Measurements from ENCODE around the gene PZP.
"Not testable (repeated sequence)": the region's sequence is repeated elsewhere in the genome, so short reads cannot be mapped to it uniquely, and the experiment has no call there.

PZP gene

GRCh38 chr12:9184276-9184675 is 23.9 kb downstream of the PZP start:
- no peak for DNase-seq (ENCODE audit: low read depth in 2 of 2, low spot score in 1 of 2)

DNA sequence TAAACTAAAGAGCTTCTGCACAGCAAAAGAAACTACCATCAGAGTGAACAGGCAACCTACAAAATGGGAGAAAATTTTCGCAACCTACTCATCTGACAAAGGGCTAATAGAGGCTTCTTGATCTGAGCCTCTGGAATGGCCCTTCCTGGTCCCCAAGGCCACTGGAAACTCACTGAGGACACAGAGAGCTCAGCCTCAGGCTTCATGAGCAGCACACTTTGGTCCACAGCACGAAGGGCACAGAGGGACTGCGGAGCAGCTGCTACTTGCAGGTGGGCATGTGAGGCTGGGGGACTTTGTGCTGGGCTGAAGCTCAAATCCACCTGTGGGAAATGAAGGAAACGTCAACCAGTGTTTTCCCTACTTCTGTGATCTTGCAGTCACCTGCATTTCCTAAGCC is 27.4 kb downstream of the PZP start:
- no peak for DNase-seq (ENCODE audit: low read depth in 2 of 2, low spot score in 1 of 2)

GRCh38 chr12:9179781-9180180 is 28.4 kb downstream of the PZP start:
- no peak for DNase-seq (ENCODE audit: low read depth in 2 of 2, low spot score in 1 of 2)

GRCh38 chr12:9169979-9170634 is 38.1 kb downstream of the PZP start:
- no peak for DNase-seq (ENCODE audit: low read depth in 2 of 2, low spot score in 1 of 2)

DNA sequence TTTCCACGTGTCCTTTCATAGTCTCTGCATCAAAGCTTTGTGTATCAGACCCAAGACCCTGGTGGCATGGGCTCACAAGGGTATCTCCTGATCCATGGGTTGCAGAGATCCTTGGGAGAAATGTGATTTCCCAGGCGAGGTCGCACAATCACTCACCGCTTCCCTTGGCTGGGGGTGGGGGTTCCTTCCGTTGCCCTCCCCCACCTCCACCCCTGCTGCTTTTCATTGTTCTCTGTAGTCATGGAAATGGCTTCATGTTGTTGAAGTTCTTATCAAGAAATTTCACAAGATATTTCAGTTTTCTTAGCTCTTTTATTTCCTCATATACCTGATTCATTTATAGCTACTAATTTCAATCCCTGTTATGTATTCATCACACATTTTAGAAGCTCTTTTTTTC is 40.9 kb downstream of the PZP start:
- not testable (repeated sequence) for DNase-seq (ENCODE audit: low read depth in 2 of 2, low spot score in 1 of 2)

- DNase-seq (ENCODE audit: low read depth in 2 of 2, low spot score in 1 of 2): no peak
Measured at GRCh38 chr12:9163392-9163791, 44.8 kb downstream of the PZP start.

GRCh38 chr12:9156119-9156518 is 52.1 kb downstream of the PZP start:
- no peak for DNase-seq (ENCODE audit: low read depth in 2 of 2, low spot score in 1 of 2)

DNA sequence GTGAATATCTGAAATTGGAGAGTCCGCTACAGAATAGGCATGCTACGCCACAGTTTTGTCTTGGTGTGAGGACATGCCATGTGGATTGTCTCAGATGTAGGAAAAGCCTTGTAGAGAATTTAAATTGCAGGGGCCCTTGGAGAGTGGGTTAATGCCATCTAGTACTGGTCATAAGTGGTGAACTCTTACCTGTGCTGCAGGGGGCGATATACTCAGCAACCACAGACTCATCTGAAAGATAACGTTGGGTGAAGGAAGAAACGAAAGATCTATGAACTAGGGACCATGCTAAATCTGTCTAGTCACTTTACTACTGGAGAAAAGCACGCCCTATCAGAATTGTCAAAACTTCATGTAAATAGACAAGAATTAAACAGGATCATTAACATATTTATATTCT is 58.8 kb downstream of the PZP start:
- DNase-seq (ENCODE audit: low read depth in 2 of 2, low spot score in 1 of 2): no peak

DNA sequence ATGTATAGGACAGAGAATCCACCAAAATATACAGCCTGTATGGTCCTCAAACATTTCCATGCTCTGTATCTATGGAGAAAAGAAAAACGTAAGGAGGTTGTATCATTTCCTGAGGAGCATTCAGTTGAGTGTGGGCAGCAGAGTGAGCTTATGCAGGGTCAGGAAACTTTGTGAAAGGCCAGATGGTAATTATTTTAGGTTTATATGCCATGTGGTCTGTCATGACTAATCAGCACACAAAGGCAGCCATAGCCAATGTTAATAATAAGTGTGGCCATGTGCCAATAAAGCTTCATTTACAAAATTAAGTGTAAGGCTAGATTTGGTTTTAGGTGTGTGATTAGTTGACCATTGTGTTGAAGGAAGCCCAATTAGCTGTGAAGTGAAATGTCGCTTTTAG is 59.3 kb downstream of the PZP start:
- no peak for DNase-seq (ENCODE audit: low read depth in 2 of 2, low spot score in 1 of 2)

DNA sequence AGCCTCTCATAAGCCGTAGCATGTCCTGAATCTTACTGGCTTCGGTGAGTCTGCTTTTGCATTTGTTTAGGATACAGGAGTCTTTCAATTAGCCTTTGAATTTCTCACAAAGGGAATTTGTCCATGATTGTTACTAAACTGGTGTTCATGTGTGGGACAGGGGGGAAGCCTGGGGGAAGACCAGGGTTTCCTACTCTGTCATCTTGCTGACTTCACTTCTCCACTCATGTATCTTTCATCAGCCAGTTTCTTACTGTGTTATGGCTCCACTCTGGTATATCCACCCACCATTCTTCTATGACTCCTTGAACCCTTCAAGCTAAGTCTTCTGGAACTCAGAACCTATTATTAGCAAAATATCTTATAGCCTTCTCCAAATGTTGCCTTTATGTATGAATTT is 60.7 kb downstream of the PZP start:
- DNase-seq (ENCODE audit: low read depth in 2 of 2, low spot score in 1 of 2): no peak

GRCh38 chr12:9144730-9145106 is 63.5 kb downstream of the PZP start:
- no peak for DNase-seq (ENCODE audit: low read depth in 2 of 2, low spot score in 1 of 2)

GRCh38 chr12:9143929-9144729 is 64.1 kb downstream of the PZP start:
- DNase-seq (ENCODE audit: low read depth in 2 of 2, low spot score in 1 of 2): no peak

GRCh38 chr12:9143137-9143536 is 65.1 kb downstream of the PZP start:
- DNase-seq (ENCODE audit: low read depth in 2 of 2, low spot score in 1 of 2): no peak

DNA sequence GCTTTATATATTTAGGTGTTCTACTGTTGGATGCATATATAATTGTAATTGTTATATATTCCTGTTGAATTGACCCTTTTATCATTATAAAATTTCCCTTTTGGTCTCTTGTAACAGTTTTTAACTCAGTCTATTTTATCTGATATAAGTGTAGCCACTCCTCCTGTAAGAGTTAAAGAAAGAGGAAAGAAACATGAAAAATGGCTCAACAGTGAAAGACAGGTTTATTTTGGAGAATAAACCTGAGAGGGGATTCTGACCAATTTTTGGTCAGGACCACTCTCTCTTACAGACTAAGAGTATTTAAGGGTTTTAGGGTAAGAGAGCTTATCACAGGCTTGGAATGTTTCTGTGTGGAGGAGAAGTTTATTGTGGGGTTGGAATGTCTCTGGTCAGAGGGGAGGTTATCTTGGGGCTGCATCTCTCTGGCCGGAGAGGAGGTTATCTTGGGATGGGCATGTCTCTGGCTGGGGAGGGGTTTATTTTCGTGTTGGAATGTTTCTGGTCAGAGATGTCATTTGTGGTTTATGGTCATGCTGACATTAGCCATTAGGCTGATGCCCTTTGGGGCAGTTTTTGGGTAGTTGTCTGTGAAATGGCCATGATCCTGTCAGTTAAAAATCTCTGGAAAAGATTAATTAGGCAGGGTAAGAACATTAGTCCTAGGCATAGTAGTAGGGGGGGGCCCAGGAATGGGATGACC is 68.5 kb downstream of the PZP start:
- not testable (repeated sequence) for DNase-seq (ENCODE audit: low read depth in 2 of 2, low spot score in 1 of 2)

- no peak for DNase-seq (ENCODE audit: low read depth in 2 of 2, low spot score in 1 of 2)
Measured at GRCh38 chr12:9135903-9136310, 72.3 kb downstream of the PZP start.

- DNase-seq (ENCODE audit: low read depth in 2 of 2, low spot score in 1 of 2): no peak
Measured at GRCh38 chr12:9134981-9135628, 73.1 kb downstream of the PZP start.

DNA sequence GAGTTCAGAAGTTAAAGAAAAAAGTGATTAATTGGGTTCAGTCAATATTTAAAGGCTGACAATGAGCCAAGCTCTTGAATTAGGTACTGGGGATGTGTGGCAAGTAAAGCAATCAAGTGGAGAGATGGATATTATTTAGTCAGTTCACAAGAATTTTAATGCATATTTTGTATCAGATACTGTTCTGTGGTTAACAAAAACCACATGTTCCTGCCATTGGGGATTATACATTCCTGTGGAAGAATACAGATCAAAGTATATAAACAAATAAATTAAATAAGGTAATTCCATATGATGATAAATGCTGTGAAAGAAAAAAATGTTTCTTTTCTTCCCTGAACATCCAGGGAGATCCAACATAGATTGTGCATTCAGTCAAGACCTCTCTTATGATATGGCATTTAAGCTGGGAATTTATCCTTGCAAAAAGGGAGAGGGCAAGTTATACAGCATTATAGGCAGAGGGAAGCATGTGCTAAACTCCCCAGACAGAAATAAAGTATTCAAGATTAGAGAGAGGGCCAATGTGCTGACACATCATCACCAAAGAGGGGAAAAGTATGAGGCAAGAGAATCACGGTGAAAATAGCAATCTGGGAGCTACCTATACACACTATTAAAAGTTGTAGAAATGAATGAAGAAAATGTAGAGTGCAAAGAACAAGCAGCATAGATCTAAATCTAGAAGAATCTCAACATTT is 74.8 kb downstream of the PZP start:
- DNase-seq (ENCODE audit: low read depth in 2 of 2, low spot score in 1 of 2): no peak

GRCh38 chr12:9132008-9132535 is 76.1 kb downstream of the PZP start:
- no peak for DNase-seq (ENCODE audit: low read depth in 2 of 2, low spot score in 1 of 2)

DNA sequence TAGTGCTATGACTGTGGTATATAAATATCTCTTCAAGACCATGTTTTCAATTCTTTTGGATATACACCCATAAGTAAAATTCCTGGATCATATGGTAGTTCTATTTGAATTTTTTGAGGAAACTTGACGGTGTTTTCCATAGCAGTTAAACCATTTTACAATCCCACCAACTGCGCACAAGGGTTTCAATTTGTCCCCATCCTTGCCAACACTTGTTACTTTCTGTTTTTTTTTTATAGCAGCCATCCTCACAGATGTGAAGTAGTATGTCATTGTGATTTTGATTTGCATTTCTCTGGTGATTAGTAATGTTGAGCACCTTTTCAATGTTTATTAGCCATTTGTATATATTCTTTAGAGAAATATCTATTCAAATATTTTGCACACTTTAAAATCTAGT is 78.0 kb downstream of the PZP start:
- DNase-seq (ENCODE audit: low read depth in 2 of 2, low spot score in 1 of 2): no peak

GRCh38 chr12:9127936-9128663 is 80.1 kb downstream of the PZP start:
- no peak for DNase-seq (ENCODE audit: low read depth in 2 of 2, low spot score in 1 of 2)

Data from stimulated activated CD8-positive, alpha-beta memory T cell treated with anti-CD3 and anti-CD28 coated beads, Interleukin-4, amount 100 ng/mL, for 1 hour (primary cell).